OCI-LY1 (cell line): ENCODE measurements around the gene DLK1.

Experiments
- H2AFZ ChIP-seq: fragments of 200-600 bp; sonication (generic), shearing (Covaris generic); 2 replicates; pipeline ENCODE4 v1.6.0; 2014; ENCODE audit warnings: antibody characterized with exemption, mild to moderate bottlenecking, low read length
- H3F3A ChIP-seq: fragments of 200-600 bp; sonication (generic), shearing (Covaris generic); 2 replicates; pipeline ENCODE4 v1.6.0; 2014; ENCODE audit warnings: mild to moderate bottlenecking, antibody characterized with exemption, low read length, moderate library complexity; ENCODE audit not compliant: insufficient read depth
- H3K27ac ChIP-seq: fragments of 200-600 bp; sonication (generic); 2 replicates; pipeline ENCODE4 v1.5.1; 2014; ENCODE audit warnings: low read length, mixed run types, mild to moderate bottlenecking, low read depth; ENCODE audit not compliant: poor library complexity, severe bottlenecking
- H3K27me3 ChIP-seq: fragments of 200-600 bp; sonication (generic); 2 replicates; pipeline ENCODE4 v1.6.0; 2014; ENCODE audit warnings: antibody characterized with exemption, mild to moderate bottlenecking, low read length, moderate library complexity; ENCODE audit not compliant: insufficient read depth
- H3K36me3 ChIP-seq: fragments of 200-600 bp; sonication (generic); 2 replicates; pipeline ENCODE4 v1.6.1; 2014; ENCODE audit warnings: mild to moderate bottlenecking, antibody characterized with exemption, low read length, moderate library complexity, mixed read lengths; ENCODE audit not compliant: insufficient read depth
- H3K4me1 ChIP-seq: fragments of 200-600 bp; sonication (generic); 2 replicates; pipeline ENCODE4 v1.5.1; 2014; ENCODE audit warnings: mild to moderate bottlenecking, low read length, moderate library complexity; ENCODE audit not compliant: insufficient read depth, severe bottlenecking
- H3K4me2 ChIP-seq: fragments of 200-600 bp; sonication (generic), shearing (Covaris generic); 2 replicates; pipeline ENCODE4 v1.6.1; 2014; ENCODE audit warnings: low read length
- H3K4me3 ChIP-seq: fragments of 200-600 bp; sonication (generic); 2 replicates; pipeline ENCODE4 v1.5.1; 2014; ENCODE audit warnings: low read length, low read depth, mild to moderate bottlenecking, mixed read lengths; ENCODE audit not compliant: poor library complexity, severe bottlenecking
- H3K79me2 ChIP-seq: fragments of 200-600 bp; shearing (Covaris generic); 2 replicates; pipeline ENCODE4 v1.6.1; 2016; ENCODE audit warnings: mixed run types, low read length, mixed read lengths; ENCODE audit not compliant: insufficient read depth
- H3K9ac ChIP-seq: fragments of 200-600 bp; sonication (generic), shearing (Covaris generic); 2 replicates; pipeline ENCODE4 v1.6.1; 2014; ENCODE audit warnings: mild to moderate bottlenecking, low read length, mixed read lengths
- H3K9me2 ChIP-seq: fragments of 200-600 bp; sonication (generic), shearing (Covaris generic); 2 replicates; pipeline ENCODE4 v1.6.1; 2014; ENCODE audit warnings: low read depth, mild to moderate bottlenecking, low read length, mixed read lengths
- H3K9me3 ChIP-seq: fragments of 200-600 bp; shearing (Covaris generic); 2 replicates; pipeline ENCODE4 v1.6.1; 2014; ENCODE audit warnings: low read length, mixed read lengths
- H4K20me1 ChIP-seq: fragments of 200-600 bp; sonication (generic), shearing (Covaris generic); 2 replicates; pipeline ENCODE4 v1.6.0; 2016; ENCODE audit warnings: mild to moderate bottlenecking, low read length; ENCODE audit not compliant: insufficient read depth
- EZH2 ChIP-seq: fragments of 200-600 bp; sonication (generic), shearing (Covaris generic); IDR thresholded peaks from 2 replicates; pipeline ENCODE4 v1.8.0; 2017; ENCODE audit warnings: borderline replicate concordance, mixed run types, mild to moderate bottlenecking, antibody characterized with exemption, low read length, moderate library complexity, mixed read lengths
- TF ChIP-seq, protein P1 (sequence below): fragments of 200-600 bp; sonication (generic), shearing (Covaris generic); IDR thresholded peaks from 2 replicates; pipeline ENCODE4 v1.5.1; 2017; ENCODE audit warnings: mild to moderate bottlenecking, antibody characterized with exemption, low read length, moderate library complexity, mixed read lengths

DLK1 gene

DNA sequence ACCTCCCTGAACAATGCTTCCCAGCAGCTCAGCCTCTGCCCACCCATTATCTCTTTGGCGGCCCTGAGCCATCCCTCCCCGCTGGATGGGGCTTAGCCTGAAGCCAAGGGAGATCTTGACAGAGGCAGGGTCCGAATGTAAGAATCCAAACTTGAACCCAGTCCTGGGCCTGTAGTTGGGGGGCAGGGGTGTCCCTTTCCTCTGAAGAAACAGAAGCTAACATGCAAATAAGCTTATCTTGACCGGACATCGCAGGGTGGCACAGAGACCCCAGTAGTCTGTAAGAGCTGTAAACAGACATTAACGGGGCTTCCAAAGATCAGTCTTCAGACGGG is 6.0 kb downstream of the DLK1 start:
- no peaks in the 10 kb centered on the region for H3K9me3 ChIP-seq
- H3K27me3 ChIP-seq, result peaks cover 4% of the 10 kb centered on the region; the same call in 1 of the 2 replicates
- H3K27ac ChIP-seq, result no peak overlapping the region
- no peaks in the 10 kb centered on the region for H3K4me1 ChIP-seq
- H2AFZ ChIP-seq, result no peak overlapping the region
- H3K9ac ChIP-seq, result no peak overlapping the region
- H3K36me3 ChIP-seq, result no peaks in the 10 kb centered on the region
- H3K9me2 ChIP-seq, result no peaks in the 10 kb centered on the region
- no peaks in the 10 kb centered on the region for H3K79me2 ChIP-seq
- H4K20me1 ChIP-seq, result no peaks in the 10 kb centered on the region
- no peaks in the 10 kb centered on the region for H3F3A ChIP-seq
- TF ChIP-seq EZH2, result no peak
- TF ChIP-seq, protein P1, sequence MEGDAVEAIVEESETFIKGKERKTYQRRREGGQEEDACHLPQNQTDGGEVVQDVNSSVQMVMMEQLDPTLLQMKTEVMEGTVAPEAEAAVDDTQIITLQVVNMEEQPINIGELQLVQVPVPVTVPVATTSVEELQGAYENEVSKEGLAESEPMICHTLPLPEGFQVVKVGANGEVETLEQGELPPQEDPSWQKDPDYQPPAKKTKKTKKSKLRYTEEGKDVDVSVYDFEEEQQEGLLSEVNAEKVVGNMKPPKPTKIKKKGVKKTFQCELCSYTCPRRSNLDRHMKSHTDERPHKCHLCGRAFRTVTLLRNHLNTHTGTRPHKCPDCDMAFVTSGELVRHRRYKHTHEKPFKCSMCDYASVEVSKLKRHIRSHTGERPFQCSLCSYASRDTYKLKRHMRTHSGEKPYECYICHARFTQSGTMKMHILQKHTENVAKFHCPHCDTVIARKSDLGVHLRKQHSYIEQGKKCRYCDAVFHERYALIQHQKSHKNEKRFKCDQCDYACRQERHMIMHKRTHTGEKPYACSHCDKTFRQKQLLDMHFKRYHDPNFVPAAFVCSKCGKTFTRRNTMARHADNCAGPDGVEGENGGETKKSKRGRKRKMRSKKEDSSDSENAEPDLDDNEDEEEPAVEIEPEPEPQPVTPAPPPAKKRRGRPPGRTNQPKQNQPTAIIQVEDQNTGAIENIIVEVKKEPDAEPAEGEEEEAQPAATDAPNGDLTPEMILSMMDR, result no peak
- no peak overlapping the region for H3K4me2 ChIP-seq
- no peak overlapping the region for H3K4me3 ChIP-seq

DNA sequence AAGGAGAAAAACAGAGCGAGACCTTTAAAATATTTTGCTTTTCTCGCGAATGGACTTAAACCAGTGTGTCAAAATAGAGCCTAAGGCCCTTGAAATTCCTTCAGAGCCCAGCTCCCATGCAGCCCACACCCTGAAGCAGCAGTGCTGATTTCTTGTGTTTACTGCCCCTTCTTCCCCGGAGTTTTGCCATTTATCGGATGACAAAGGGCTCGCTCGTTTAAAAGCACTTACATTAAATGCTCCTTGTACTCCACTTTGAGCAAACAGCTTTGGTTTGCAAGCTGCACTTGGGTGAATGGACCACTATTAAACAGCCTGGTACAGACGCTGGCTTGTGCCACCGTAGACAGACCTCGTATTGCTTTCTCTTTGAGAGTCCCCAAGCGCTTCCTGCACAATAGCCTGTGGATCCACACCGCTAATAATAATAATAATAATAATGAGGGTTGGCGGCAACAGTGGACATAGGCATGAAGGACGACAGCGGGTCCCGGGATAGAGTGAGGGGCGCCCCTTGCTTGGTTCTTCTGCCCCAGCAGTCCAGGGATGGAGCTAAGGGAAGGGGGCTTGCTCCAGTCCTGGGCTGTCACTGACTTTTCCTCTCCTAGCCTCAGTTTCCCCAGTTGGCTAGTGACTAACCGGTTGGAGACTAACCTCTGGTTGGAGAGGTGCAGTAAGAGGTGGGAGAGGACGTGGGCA is 6.6 kb downstream of the DLK1 start:
- no peaks in the 10 kb centered on the region for H3K79me2 ChIP-seq
- H3F3A ChIP-seq, result no peaks in the 10 kb centered on the region
- TF ChIP-seq, protein P1, result no peak
- TF ChIP-seq EZH2, result no peak
- H4K20me1 ChIP-seq, result no peaks in the 10 kb centered on the region
- peaks cover 5% of the 10 kb centered on the region; the same call in 1 of the 2 replicates for H3K27me3 ChIP-seq
- H3K9me2 ChIP-seq, result no peaks in the 10 kb centered on the region
- no peak overlapping the region for H2AFZ ChIP-seq
- no peak overlapping the region for H3K4me3 ChIP-seq
- no peaks in the 10 kb centered on the region for H3K9me3 ChIP-seq
- no peaks in the 10 kb centered on the region for H3K36me3 ChIP-seq
- no peak overlapping the region for H3K27ac ChIP-seq
- H3K9ac ChIP-seq, result no peak overlapping the region
- no peak overlapping the region for H3K4me2 ChIP-seq
- H3K4me1 ChIP-seq, result no peaks in the 10 kb centered on the region

DNA sequence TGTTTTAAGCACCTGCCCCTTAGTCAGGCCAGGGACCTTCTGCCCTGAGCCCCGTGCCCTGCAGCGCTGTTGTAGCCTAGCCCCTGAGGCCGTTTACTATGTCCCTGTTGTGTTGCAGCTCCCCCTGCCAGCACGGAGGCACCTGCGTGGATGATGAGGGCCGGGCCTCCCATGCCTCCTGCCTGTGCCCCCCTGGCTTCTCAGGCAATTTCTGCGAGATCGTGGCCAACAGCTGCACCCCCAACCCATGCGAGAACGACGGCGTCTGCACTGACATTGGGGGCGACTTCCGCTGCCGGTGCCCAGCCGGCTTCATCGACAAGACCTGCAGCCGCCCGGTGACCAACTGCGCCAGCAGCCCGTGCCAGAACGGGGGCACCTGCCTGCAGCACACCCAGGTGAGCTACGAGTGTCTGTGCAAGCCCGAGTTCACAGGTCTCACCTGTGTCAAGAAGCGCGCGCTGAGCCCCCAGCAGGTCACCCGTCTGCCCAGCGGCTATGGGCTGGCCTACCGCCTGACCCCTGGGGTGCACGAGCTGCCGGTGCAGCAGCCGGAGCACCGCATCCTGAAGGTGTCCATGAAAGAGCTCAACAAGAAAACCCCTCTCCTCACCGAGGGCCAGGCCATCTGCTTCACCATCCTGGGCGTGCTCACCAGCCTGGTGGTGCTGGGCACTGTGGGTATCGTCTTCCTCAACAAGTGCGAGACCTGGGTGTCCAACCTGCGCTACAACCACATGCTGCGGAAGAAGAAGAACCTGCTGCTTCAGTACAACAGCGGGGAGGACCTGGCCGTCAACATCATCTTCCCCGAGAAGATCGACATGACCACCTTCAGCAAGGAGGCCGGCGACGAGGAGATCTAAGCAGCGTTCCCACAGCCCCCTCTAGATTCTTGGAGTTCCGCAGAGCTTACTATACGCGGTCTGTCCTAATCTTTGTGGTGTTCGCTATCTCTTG is 7.6 kb downstream of the DLK1 start:
- H3K9ac ChIP-seq, result no peak overlapping the region
- no peak overlapping the region for H3K4me2 ChIP-seq
- H3F3A ChIP-seq, result no peaks in the 10 kb centered on the region
- H3K4me1 ChIP-seq, result no peaks in the 10 kb centered on the region
- no peaks in the 10 kb centered on the region for H3K9me3 ChIP-seq
- TF ChIP-seq, protein P1, result no peak
- TF ChIP-seq EZH2, result no peak
- H3K27ac ChIP-seq, result no peak overlapping the region
- H3K36me3 ChIP-seq, result no peaks in the 10 kb centered on the region
- no peaks in the 10 kb centered on the region for H3K79me2 ChIP-seq
- no peak overlapping the region for H2AFZ ChIP-seq
- H3K4me3 ChIP-seq, result no peak overlapping the region
- H3K9me2 ChIP-seq, result no peaks in the 10 kb centered on the region
- peaks cover 5% of the 10 kb centered on the region; the same call in 1 of the 2 replicates for H3K27me3 ChIP-seq
- no peaks in the 10 kb centered on the region for H4K20me1 ChIP-seq
